Natural killer cell (primary cell): ENCODE results near the gene AATF. TPM values are rescaled to one million over a fixed set of nuclear protein-coding genes. Genes with fewer than 3 reads are reported as not detected.

Experiments used
- ATAC-seq, 3 donors: fragments of 150-1000 bp in 2 of 3; fragments of 200-7000 bp in 1 of 3; cut with Tn5 transposase; 1 replicate in 1 of 3; 2 replicates in 2 of 3; pipeline ENCODE4 v1.10.0; 2021; ENCODE audit warnings: mild to moderate bottlenecking in 2 of 3, moderate library complexity in 2 of 3
- DNase-seq, 2 donors: peaks; one replicate each; pipeline versions ENCODE4 v3.0.0 to v3.0.0-alpha.2; 2013 to 2021; ENCODE audit warnings: mixed read lengths in 1 of 2
- H3K27ac ChIP-seq: one replicate; pipeline ENCODE4 v1.5.1; 2013; ENCODE audit warnings: mild to moderate bottlenecking, low read length
- H3K27me3 ChIP-seq: one replicate; pipeline ENCODE4 v1.6.1; 2013; ENCODE audit warnings: low read length; ENCODE audit not compliant: control insufficient read depth, insufficient read depth
- H3K36me3 ChIP-seq: one replicate; pipeline ENCODE4 v1.6.1; 2013; ENCODE audit warnings: low read length; ENCODE audit not compliant: control insufficient read depth, insufficient read depth
- H3K4me1 ChIP-seq: one replicate; pipeline ENCODE4 v1.6.1; 2013; ENCODE audit warnings: low read length; ENCODE audit not compliant: control insufficient read depth, insufficient read depth
- H3K4me3 ChIP-seq: one replicate; pipeline ENCODE4 v1.5.1; 2013; ENCODE audit warnings: low read length
- H3K9me3 ChIP-seq: one replicate; pipeline ENCODE4 v1.6.1; 2013; ENCODE audit warnings: low read length; ENCODE audit not compliant: control insufficient read depth, insufficient read depth
- H3K27ac Mint-ChIP-seq, 2 donors: one replicate each; pipeline ENCODE4 v1.8.0; 2022; ENCODE audit warnings: mild to moderate bottlenecking in 2 of 2, mixed read lengths in 2 of 2, moderate library complexity in 1 of 2
- H3K27me3 Mint-ChIP-seq, 2 donors: one replicate each; pipeline ENCODE4 v1.8.0; 2022; ENCODE audit warnings: low read depth in 2 of 2, mixed read lengths in 2 of 2
- H3K36me3 Mint-ChIP-seq: one replicate; pipeline ENCODE4 v1.8.0; 2022; ENCODE audit warnings: mixed read lengths
- H3K4me1 Mint-ChIP-seq, 2 donors: one replicate each; pipeline ENCODE4 v1.8.0; 2022; ENCODE audit warnings: mixed read lengths in 2 of 2
- H3K4me3 Mint-ChIP-seq: one replicate; pipeline ENCODE4 v1.8.0; 2022; ENCODE audit warnings: mild to moderate bottlenecking, moderate library complexity, mixed read lengths
- H3K9me3 Mint-ChIP-seq, 2 donors: one replicate each; pipeline ENCODE4 v1.8.0; 2022; ENCODE audit warnings: mixed read lengths in 2 of 2
- CTCF ChIP-seq: fragments of 200-600 bp; IDR thresholded peaks from one replicate; pipeline ENCODE4 v1.8.0; 2022; ENCODE audit warnings: antibody characterized with exemption
- WGBS: methylation state at CpG from one replicate; pipeline ENCODE4 v1.1.7; 2013; ENCODE audit warnings: missing lambda C conversion rate; ENCODE audit not compliant: insufficient coverage; 5-methylcytosine and 5-hydroxymethylcytosine counted together
- intact Hi-C: fragments of 100-400 bp; cut with micrococcal nuclease; formaldehyde crosslinking; loops from one replicate; pipeline ENCODE4 v1.14.2; 2022
- total RNA-seq, 4 donors: library from RNA; stranded (reverse); fragments of 120-200 nt in 1 of 4; gene quantifications; one replicate each; pipeline versions ENCODE4 v1.2.3 to v1.2.4, GENCODE V29; 2013 to 2022

AATF gene
- total RNA-seq, 3 donors from 2014 or later (not counting 1 experiment from before 2014, with no cell fraction given) = 60.1 to 67.2 (median 63.2) TPM

GRCh38 chr17:36928471-36929345 lies 20.0 kb upstream of the AATF start:
- ATAC-seq (peak in 1 of 3 donors; percentile 13), DNase-seq (no peak)
- Mint-ChIP-seq H3K9me3 (no peaks in the 10 kb centered on the region), H3K27me3 (peaks cover 70 to 71% of the 10 kb centered on the region in 2 donors), H3K27ac (peak overlapping the region in 1 of 2 donors; percentile 70), H3K4me3 (no peak overlapping the region), H3K4me1 (peaks cover 33 to 34% of the 10 kb centered on the region in 2 donors), H3K36me3 (no peaks in the 10 kb centered on the region)
- no peak overlapping the region for H3K27ac ChIP-seq
- H3K4me3 ChIP-seq = no peak overlapping the region
- TF ChIP-seq CTCF = no peak
- 33% methylated on average over 12 of the region's 13 CpGs for WGBS
- no peaks in the 10 kb centered on the region for H3K36me3 ChIP-seq
- no peaks in the 10 kb centered on the region for H3K9me3 ChIP-seq
- intact Hi-C loops = no loop called here
- peaks cover 57% of the 10 kb centered on the region for H3K27me3 ChIP-seq
- peaks cover 33% of the 10 kb centered on the region for H3K4me1 ChIP-seq

GRCh38 chr17:36929851-36930582 lies 18.7 kb upstream of the AATF start:
- intact Hi-C loops = no loop called here
- DNase-seq = no peak
- H3K4me1 ChIP-seq = peaks cover 46% of the 10 kb centered on the region
- no peaks in the 10 kb centered on the region for H3K9me3 Mint-ChIP-seq
- H3K36me3 ChIP-seq = no peaks in the 10 kb centered on the region
- H3K4me1 Mint-ChIP-seq = peaks cover 41 to 44% of the 10 kb centered on the region in 2 donors
- peaks cover 70% of the 10 kb centered on the region for H3K27me3 ChIP-seq
- no peak overlapping the region for H3K4me3 ChIP-seq
- no peak for TF ChIP-seq CTCF
- no peak for ATAC-seq
- H3K27me3 Mint-ChIP-seq = peaks cover 74 to 77% of the 10 kb centered on the region in 2 donors
- 48% methylated on average over 13 of the region's 16 CpGs for WGBS
- H3K4me3 Mint-ChIP-seq = no peak overlapping the region
- H3K27ac ChIP-seq = no peak overlapping the region
- H3K9me3 ChIP-seq = no peaks in the 10 kb centered on the region
- no peak overlapping the region for H3K27ac Mint-ChIP-seq
- no peaks in the 10 kb centered on the region for H3K36me3 Mint-ChIP-seq

DNA sequence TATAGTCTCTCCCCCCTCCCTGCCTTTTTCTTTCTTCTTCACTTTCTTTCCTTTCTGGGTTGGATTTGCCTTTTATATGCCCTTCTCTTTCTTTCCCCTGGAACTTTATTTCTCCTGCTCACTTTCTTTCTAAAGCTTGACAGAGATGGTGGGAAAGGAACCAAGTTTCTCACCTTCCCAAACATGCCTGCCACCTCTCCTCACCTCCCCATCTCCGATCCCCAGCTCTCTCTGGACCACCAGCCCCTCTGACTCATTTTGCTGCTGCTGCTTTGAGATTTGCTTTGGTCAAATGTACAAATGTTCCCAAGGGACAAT lies 18.2 kb upstream of the AATF start:
- no peaks in the 10 kb centered on the region for H3K9me3 Mint-ChIP-seq
- no peak overlapping the region for H3K27ac ChIP-seq
- WGBS = 71% methylated on average over 1 of the region's 1 CpG
- TF ChIP-seq CTCF = no peak
- H3K27me3 ChIP-seq = peaks cover 75% of the 10 kb centered on the region
- H3K36me3 ChIP-seq = no peaks in the 10 kb centered on the region
- H3K4me1 ChIP-seq = peaks cover 51% of the 10 kb centered on the region
- no peak overlapping the region for H3K4me3 Mint-ChIP-seq
- no peak for DNase-seq
- peaks cover 74 to 82% of the 10 kb centered on the region in 2 donors for H3K27me3 Mint-ChIP-seq
- H3K4me3 ChIP-seq = no peak overlapping the region
- H3K36me3 Mint-ChIP-seq = no peaks in the 10 kb centered on the region
- H3K9me3 ChIP-seq = no peaks in the 10 kb centered on the region
- ATAC-seq = no peak
- no peak overlapping the region for H3K27ac Mint-ChIP-seq
- intact Hi-C loops = no loop called here
- H3K4me1 Mint-ChIP-seq = peaks cover 46 to 49% of the 10 kb centered on the region in 2 donors
